Progenitor cell of endocrine pancreas (in vitro differentiated cells): ENCODE data around the gene MARK4. TPM values are rescaled to one million over a fixed set of nuclear protein-coding genes. Genes with fewer than 3 reads are reported as not detected.
A peak's percentile ranks its signal among the peaks of the same experiment; 100 is the strongest.

Experiments
- DNase-seq: peaks from one replicate; pipeline ENCODE4 v3.0.0; 2021; ENCODE audit warnings: low spot score; ENCODE audit not compliant: unreplicated experiment
- H3K27ac Mint-ChIP-seq: 2 replicates; pipeline ENCODE4 v1.8.0; 2021; ENCODE audit warnings: mild to moderate bottlenecking, moderate library complexity, mixed read lengths
- H3K27me3 Mint-ChIP-seq: 2 replicates; pipeline ENCODE4 v1.8.0; 2021; ENCODE audit warnings: mixed read lengths
- H3K36me3 Mint-ChIP-seq: 2 replicates; pipeline ENCODE4 v1.8.0; 2022; ENCODE audit warnings: mixed read lengths; ENCODE audit not compliant: insufficient read depth
- H3K4me1 Mint-ChIP-seq: 2 replicates; pipeline ENCODE4 v1.8.0; 2021; ENCODE audit warnings: low read depth, mixed read lengths
- H3K4me3 Mint-ChIP-seq: 2 replicates; pipeline ENCODE4 v1.8.0; 2021; ENCODE audit warnings: low read depth, mild to moderate bottlenecking, moderate library complexity, mixed read lengths
- H3K9me3 Mint-ChIP-seq: 2 replicates; pipeline ENCODE4 v1.8.0; 2021; ENCODE audit warnings: low read depth, mixed read lengths
- CTCF ChIP-seq: fragments of 200-600 bp; sonication (generic); IDR thresholded peaks from one replicate; pipeline ENCODE4 v1.5.0; 2021; ENCODE audit warnings: antibody characterized with exemption, mild to moderate bottlenecking; ENCODE audit not compliant: unreplicated experiment
- total RNA-seq: library from RNA; stranded (reverse); gene quantifications from 2 replicates; pipeline ENCODE4 v1.2.1, GENCODE V29; 2021

The MARK4 gene
- total RNA-seq, 1 donor from 2014 or later, result 60.4 TPM

- Mint-ChIP-seq H3K4me3 (no peak overlapping the region), H3K27me3 (no peaks in the 10 kb centered on the region), H3K27ac (peak overlapping the region; percentile 17), H3K36me3 (peaks cover 25% of the 10 kb centered on the region), H3K4me1 (no peaks in the 10 kb centered on the region), H3K9me3 (peaks cover 5% of the 10 kb centered on the region)
- no peak for DNase-seq
- TF ChIP-seq CTCF, result no peak
Measured at GRCh38 chr19:45283443-45284033, 32.5 kb downstream of the MARK4 start.

- no peak for DNase-seq
- TF ChIP-seq CTCF, result no peak
- peaks cover 41% of the 10 kb centered on the region for H3K36me3 Mint-ChIP-seq
- no peak overlapping the region for H3K27ac Mint-ChIP-seq
- H3K27me3 Mint-ChIP-seq, result no peaks in the 10 kb centered on the region
- no peak overlapping the region for H3K4me3 Mint-ChIP-seq
- no peaks in the 10 kb centered on the region for H3K9me3 Mint-ChIP-seq
- no peaks in the 10 kb centered on the region for H3K4me1 Mint-ChIP-seq
Measured at GRCh38 chr19:45290381-45290931, 39.4 kb downstream of the MARK4 start.

- TF ChIP-seq CTCF, result no peak
- DNase-seq, result no peak
- Mint-ChIP-seq H3K36me3 (peaks cover 44% of the 10 kb centered on the region), H3K27ac (peak overlapping the region; percentile 88), H3K4me1 (no peaks in the 10 kb centered on the region), H3K4me3 (no peak overlapping the region), H3K9me3 (no peaks in the 10 kb centered on the region), H3K27me3 (no peaks in the 10 kb centered on the region)
Measured at GRCh38 chr19:45291834-45292233, 40.8 kb downstream of the MARK4 start.

GRCh38 chr19:45293682-45294081, 42.6 kb downstream of the MARK4 start:
- no peaks in the 10 kb centered on the region for H3K9me3 Mint-ChIP-seq
- H3K4me3 Mint-ChIP-seq, result no peak overlapping the region

GRCh38 chr19:45294291-45295029, 43.4 kb downstream of the MARK4 start:
- H3K4me3 Mint-ChIP-seq, result no peak overlapping the region
- H3K27ac Mint-ChIP-seq, result peak overlapping the region; percentile 31
- DNase-seq, result no peak
- H3K4me1 Mint-ChIP-seq, result no peaks in the 10 kb centered on the region
- TF ChIP-seq CTCF, result no peak
- no peaks in the 10 kb centered on the region for H3K27me3 Mint-ChIP-seq
- peaks cover 50% of the 10 kb centered on the region for H3K36me3 Mint-ChIP-seq
- H3K9me3 Mint-ChIP-seq, result no peaks in the 10 kb centered on the region

More at GRCh38 chr19:45293682-45294081, 42.6 kb downstream of the MARK4 start:
- no peaks in the 10 kb centered on the region for H3K27me3 Mint-ChIP-seq
- H3K27ac Mint-ChIP-seq, result no peak overlapping the region
- peaks cover 49% of the 10 kb centered on the region for H3K36me3 Mint-ChIP-seq
- no peaks in the 10 kb centered on the region for H3K4me1 Mint-ChIP-seq
- TF ChIP-seq CTCF, result no peak
- no peak for DNase-seq
